SH-SY5Y (cell line): ENCODE results near the gene PPP2CA.

ENCODE experiments used
- GATA2 ChIP-seq: IDR thresholded peaks from 2 replicates; pipeline ENCODE4 v1.6.1; 2011; ENCODE audit warnings: mild to moderate bottlenecking, low read depth, low read length
- GATA3 ChIP-seq: IDR thresholded peaks from 2 replicates; pipeline ENCODE4 v1.6.1; 2011; ENCODE audit warnings: low read depth, mild to moderate bottlenecking, low read length, moderate library complexity

- TF ChIP-seq GATA2 (no peak), GATA3 (no peak)
Observed at GRCh38 chr5:134236820-134237219, 10.9 kb upstream of the PPP2CA start.
